Testis (tissue), 2 donors: ENCODE measurements around the gene SUFU.

ENCODE experiments used
- CTCF ChIP-seq, 3 experiments: fragments of 450-650 bp in 2 of 3; fragments of 200-600 bp in 1 of 3; sonication (generic) in 1 of 3; IDR thresholded peaks; one replicate each; pipeline ENCODE4 v1.5.1; 2016 to 2019; ENCODE audit warnings: antibody characterized with exemption in 3 of 3, mild to moderate bottlenecking in 2 of 3, moderate library complexity in 1 of 3
- POLR2A ChIP-seq: fragments of 450-650 bp; IDR thresholded peaks from one replicate; pipeline ENCODE4 v1.6.1; 2017; ENCODE audit warnings: antibody characterized with exemption, mild to moderate bottlenecking, moderate library complexity

GRCh38 chr10:102523250-102524029 is 19.7 kb downstream of the SUFU start:
- TF ChIP-seq CTCF (IDR thresholded peaks at IDR 0.05), result no peak
- TF ChIP-seq POLR2A, result no peak
